Testis (tissue), 3 donors: Measurements from ENCODE around the gene PCSK5. TPM values are rescaled to one million over a fixed set of nuclear protein-coding genes. Genes with fewer than 3 reads are reported as not detected.
A peak's percentile ranks its signal among the peaks of the same experiment; 100 is the strongest.
"Not testable (repeated sequence)": the region's sequence is repeated elsewhere in the genome, so short reads cannot be mapped to it uniquely, and the experiment has no call there.

Source experiments
- DNase-seq: peaks from one replicate; pipeline ENCODE4 v3.0.0-alpha.2; 2019
- H3K27ac ChIP-seq, 2 donors: fragments of 200-600 bp; sonication (generic); one replicate each; pipeline ENCODE4 v1.5.1; 2019
- H3K27me3 ChIP-seq: fragments of 200-600 bp; sonication (generic); one replicate; pipeline ENCODE4 v1.5.1; 2019
- H3K36me3 ChIP-seq: fragments of 200-600 bp; sonication (generic); one replicate; pipeline ENCODE4 v1.5.1; 2017; ENCODE audit warnings: low read depth; ENCODE audit errors: missing control alignments
- H3K4me1 ChIP-seq: fragments of 200-600 bp; sonication (generic); one replicate; pipeline ENCODE4 v1.5.1; 2019
- H3K4me3 ChIP-seq, 2 donors: fragments of 200-600 bp; sonication (generic); one replicate each; pipeline ENCODE4 v1.5.1; 2017 to 2019
- H3K9me3 ChIP-seq: fragments of 200-600 bp; sonication (generic); one replicate; pipeline ENCODE4 v1.5.1; 2017
- CTCF ChIP-seq, 3 experiments: fragments of 450-650 bp in 2 of 3; fragments of 200-600 bp in 1 of 3; sonication (generic) in 1 of 3; IDR thresholded peaks; one replicate each; pipeline ENCODE4 v1.5.1; 2016 to 2019; ENCODE audit warnings: antibody characterized with exemption in 3 of 3, mild to moderate bottlenecking in 2 of 3, moderate library complexity in 1 of 3
- POLR2A ChIP-seq: fragments of 450-650 bp; IDR thresholded peaks from one replicate; pipeline ENCODE4 v1.6.1; 2017; ENCODE audit warnings: antibody characterized with exemption, mild to moderate bottlenecking, moderate library complexity
- WGBS, 2 donors: methylation state at CpG; one replicate each; pipeline ENCODE4 v1.1.5; 2018; 5-methylcytosine and 5-hydroxymethylcytosine counted together
- intact Hi-C: fragments of 100-400 bp; cut with DNase I; formaldehyde crosslinking; loops from one replicate; pipeline ENCODE4 v1.15.1; 2023; ENCODE audit warnings: low total_unique reads
- polyA plus RNA-seq: library from polyadenylated mRNA; stranded (reverse); fragments of 350-450 nt; fragmentation: Illumina TruSeq; extraction: RNeasy Lipid Tissue Mini Kit (QIAGEN cat#74804); gene quantifications from one replicate; pipeline ENCODE4 v1.2.3, GENCODE V29; 2014; ENCODE audit warnings: low read depth, low replicate concordance; ENCODE audit not compliant: insufficient read depth
- total RNA-seq, 2 donors: library from RNA; depleted of rRNA; stranded (reverse); fragments of >200 nt; gene quantifications; one replicate each; pipeline ENCODE4 v1.2.3, GENCODE V29; 2016

Gene PCSK5
- total and polyA plus RNA-seq, 3 donors from 2014 or later = 9.4 to 50.6 (median 27.5) TPM

GRCh38 chr9:76298521-76299144 is 408.2 kb downstream of the PCSK5 start:
- no peaks in the 10 kb centered on the region for H3K9me3 ChIP-seq
- TF ChIP-seq CTCF (IDR thresholded peaks at IDR 0.05) = no peak
- TF ChIP-seq POLR2A = no peak
- H3K27me3 ChIP-seq = no peaks in the 10 kb centered on the region
- intact Hi-C loops = no loop called here
- no peaks in the 10 kb centered on the region for H3K36me3 ChIP-seq
- H3K4me3 ChIP-seq = no peak overlapping the region
- H3K27ac ChIP-seq = no peak overlapping the region
- 41 to 47% methylated on average over 3 of the region's 3 CpGs for WGBS, 2 donors
- no peaks in the 10 kb centered on the region for H3K4me1 ChIP-seq
- DNase-seq = no peak

GRCh38 chr9:76302543-76302942 is 412.1 kb downstream of the PCSK5 start:
- Histone ChIP-seq H3K4me1 (no peaks in the 10 kb centered on the region), H3K9me3 (no peaks in the 10 kb centered on the region), H3K4me3 (no peak overlapping the region), H3K27me3 (no peaks in the 10 kb centered on the region), H3K36me3 (no peaks in the 10 kb centered on the region), H3K27ac (no peak overlapping the region)
- 67 to 81% methylated on average over 3 of the region's 3 CpGs for WGBS, 2 donors
- no peak for DNase-seq
- TF ChIP-seq POLR2A = no peak
- TF ChIP-seq CTCF (IDR thresholded peaks at IDR 0.05) = no peak
- intact Hi-C loops = no loop called here

GRCh38 chr9:76302947-76303550 is 412.6 kb downstream of the PCSK5 start:
- 19 to 40% methylated on average over 3 of the region's 3 CpGs for WGBS, 2 donors
- H3K27me3 ChIP-seq = no peaks in the 10 kb centered on the region
- DNase-seq = peak; percentile 44
- H3K4me1 ChIP-seq = no peaks in the 10 kb centered on the region
- H3K4me3 ChIP-seq = no peak overlapping the region
- intact Hi-C loops = no loop called here
- no peaks in the 10 kb centered on the region for H3K9me3 ChIP-seq
- TF ChIP-seq CTCF (IDR thresholded peaks at IDR 0.05) = peak; percentile 78 to 86 (median 85)
- no peak for TF ChIP-seq POLR2A
- no peak overlapping the region for H3K27ac ChIP-seq
- no peaks in the 10 kb centered on the region for H3K36me3 ChIP-seq

- DNase-seq = peak; percentile 28
- H3K4me3 ChIP-seq, H3K36me3 ChIP-seq, H3K9me3 ChIP-seq, H3K27me3 ChIP-seq, H3K27ac ChIP-seq, intact Hi-C loops, H3K4me1 ChIP-seq: not testable (repeated sequence)
- 56 to 63% methylated on average over 6 to 7 of the region's 7 CpGs for WGBS, 2 donors
These were observed 416.6 kb downstream of the PCSK5 start for GRCh38 chr9:76307047-76307446.

GRCh38 chr9:76310577-76310976 is 420.1 kb downstream of the PCSK5 start:
- intact Hi-C loops = no loop called here
- no peaks in the 10 kb centered on the region for H3K27me3 ChIP-seq
- no peak overlapping the region for H3K27ac ChIP-seq
- TF ChIP-seq CTCF (IDR thresholded peaks at IDR 0.05) (no peak), POLR2A (no peak)
- no peaks in the 10 kb centered on the region for H3K9me3 ChIP-seq
- no peaks in the 10 kb centered on the region for H3K36me3 ChIP-seq
- no peak overlapping the region for H3K4me3 ChIP-seq
- no peaks in the 10 kb centered on the region for H3K4me1 ChIP-seq
- 88 to 95% methylated on average over 7 of the region's 7 CpGs for WGBS, 2 donors
- DNase-seq = no peak
